ENCODE data around the gene KISS1R. TPM values are rescaled to one million over a fixed set of nuclear protein-coding genes. Genes with fewer than 3 reads are reported as not detected.

Gene KISS1R
- total RNA-seq, 1 donor from 2014 or later, result 6.1 TPM

GRCh38 chr19:870314-870713 is 46.8 kb upstream of the KISS1R start:
- H3K36me3 Mint-ChIP-seq (ENCODE audit: insufficient read depth), result peaks cover 15% of the 10 kb centered on the region
- no peaks in the 10 kb centered on the region for H3K9me3 Mint-ChIP-seq (ENCODE audit: low read depth)
- no peaks in the 10 kb centered on the region for H3K27me3 Mint-ChIP-seq
- DNase-seq (ENCODE audit: low spot score, unreplicated experiment), result no peak
- no peak overlapping the region for H3K27ac Mint-ChIP-seq
- TF ChIP-seq, protein P1, sequence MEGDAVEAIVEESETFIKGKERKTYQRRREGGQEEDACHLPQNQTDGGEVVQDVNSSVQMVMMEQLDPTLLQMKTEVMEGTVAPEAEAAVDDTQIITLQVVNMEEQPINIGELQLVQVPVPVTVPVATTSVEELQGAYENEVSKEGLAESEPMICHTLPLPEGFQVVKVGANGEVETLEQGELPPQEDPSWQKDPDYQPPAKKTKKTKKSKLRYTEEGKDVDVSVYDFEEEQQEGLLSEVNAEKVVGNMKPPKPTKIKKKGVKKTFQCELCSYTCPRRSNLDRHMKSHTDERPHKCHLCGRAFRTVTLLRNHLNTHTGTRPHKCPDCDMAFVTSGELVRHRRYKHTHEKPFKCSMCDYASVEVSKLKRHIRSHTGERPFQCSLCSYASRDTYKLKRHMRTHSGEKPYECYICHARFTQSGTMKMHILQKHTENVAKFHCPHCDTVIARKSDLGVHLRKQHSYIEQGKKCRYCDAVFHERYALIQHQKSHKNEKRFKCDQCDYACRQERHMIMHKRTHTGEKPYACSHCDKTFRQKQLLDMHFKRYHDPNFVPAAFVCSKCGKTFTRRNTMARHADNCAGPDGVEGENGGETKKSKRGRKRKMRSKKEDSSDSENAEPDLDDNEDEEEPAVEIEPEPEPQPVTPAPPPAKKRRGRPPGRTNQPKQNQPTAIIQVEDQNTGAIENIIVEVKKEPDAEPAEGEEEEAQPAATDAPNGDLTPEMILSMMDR (IDR thresholded peaks at IDR 0.05; ENCODE audit: unreplicated experiment), result no peak
- peaks cover 1% of the 10 kb centered on the region for H3K4me1 Mint-ChIP-seq (ENCODE audit: low read depth)
- no peak overlapping the region for H3K4me3 Mint-ChIP-seq (ENCODE audit: low read depth)

DNA sequence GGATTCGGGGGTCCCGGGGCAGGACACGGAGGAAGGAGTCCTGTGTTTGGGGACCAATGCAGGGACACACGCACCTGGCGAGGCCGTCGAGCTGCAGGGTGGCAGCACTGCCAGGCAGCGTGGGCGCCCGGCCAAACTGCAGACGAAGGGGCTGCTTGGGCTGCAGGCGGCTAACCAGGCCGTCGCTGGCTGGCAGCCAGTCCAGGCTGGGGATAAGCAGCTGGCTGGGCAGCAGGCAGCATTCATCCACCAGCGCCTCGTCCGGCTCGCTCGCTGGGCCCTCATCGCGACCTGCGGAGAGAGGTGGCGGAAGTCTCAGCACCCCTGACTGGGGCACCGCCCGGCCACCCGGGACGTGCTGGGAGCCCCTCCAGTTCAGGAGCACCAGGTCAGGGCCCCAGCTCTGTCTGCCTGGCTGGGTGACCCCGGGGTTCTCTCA is 46.2 kb upstream of the KISS1R start:
- Mint-ChIP-seq H3K27ac (no peak overlapping the region), H3K4me3 (ENCODE audit: low read depth) (no peak overlapping the region), H3K4me1 (ENCODE audit: low read depth) (peaks cover 1% of the 10 kb centered on the region), H3K27me3 (no peaks in the 10 kb centered on the region), H3K9me3 (ENCODE audit: low read depth) (no peaks in the 10 kb centered on the region), H3K36me3 (ENCODE audit: insufficient read depth) (peaks cover 14% of the 10 kb centered on the region)
- DNase-seq (ENCODE audit: low spot score, unreplicated experiment), result no peak
- TF ChIP-seq, protein P1 (IDR thresholded peaks at IDR 0.05; ENCODE audit: unreplicated experiment), result no peak

DNA sequence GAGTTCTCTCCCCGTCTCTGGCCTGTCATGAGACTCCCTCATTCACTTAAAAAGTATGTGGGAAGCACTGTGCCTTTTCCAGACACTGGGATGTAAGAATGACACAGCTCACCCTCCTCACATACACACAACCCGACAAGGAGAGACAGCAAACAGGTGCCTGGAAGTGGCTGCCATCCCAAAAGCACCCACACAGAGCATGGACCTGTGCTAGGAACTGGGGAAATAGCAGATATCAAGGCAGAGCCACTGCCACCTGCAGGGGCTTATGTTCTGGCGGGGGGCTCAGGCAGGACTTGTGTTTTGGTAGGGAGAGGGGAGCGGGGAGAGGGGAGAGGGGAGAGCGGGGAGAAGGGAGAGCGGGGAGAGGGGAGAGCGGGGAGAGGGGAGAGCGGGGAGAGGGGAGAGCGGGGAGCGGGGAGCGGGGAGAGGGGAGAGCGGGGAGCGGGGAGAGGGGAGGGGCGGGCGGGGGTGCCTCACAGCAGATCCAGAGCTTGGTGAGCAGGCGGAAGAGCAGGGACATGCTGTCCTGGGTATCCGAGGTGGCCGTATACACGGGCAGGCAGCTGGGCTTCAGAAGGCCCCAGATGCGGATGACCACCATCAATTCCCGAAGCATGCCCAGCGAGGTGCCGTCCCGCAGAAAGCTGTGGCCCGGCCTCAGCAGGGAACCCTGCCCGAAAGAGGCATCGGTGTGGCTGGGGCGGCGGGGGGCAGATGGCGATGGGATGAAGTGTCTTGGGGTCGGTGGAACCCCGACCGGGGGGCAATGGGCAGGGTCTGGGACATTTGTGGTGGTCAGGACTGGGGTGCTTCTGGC is 45.5 kb upstream of the KISS1R start:
- peaks cover 15% of the 10 kb centered on the region for H3K36me3 Mint-ChIP-seq (ENCODE audit: insufficient read depth)
- DNase-seq (ENCODE audit: low spot score, unreplicated experiment), result no peak

DNA sequence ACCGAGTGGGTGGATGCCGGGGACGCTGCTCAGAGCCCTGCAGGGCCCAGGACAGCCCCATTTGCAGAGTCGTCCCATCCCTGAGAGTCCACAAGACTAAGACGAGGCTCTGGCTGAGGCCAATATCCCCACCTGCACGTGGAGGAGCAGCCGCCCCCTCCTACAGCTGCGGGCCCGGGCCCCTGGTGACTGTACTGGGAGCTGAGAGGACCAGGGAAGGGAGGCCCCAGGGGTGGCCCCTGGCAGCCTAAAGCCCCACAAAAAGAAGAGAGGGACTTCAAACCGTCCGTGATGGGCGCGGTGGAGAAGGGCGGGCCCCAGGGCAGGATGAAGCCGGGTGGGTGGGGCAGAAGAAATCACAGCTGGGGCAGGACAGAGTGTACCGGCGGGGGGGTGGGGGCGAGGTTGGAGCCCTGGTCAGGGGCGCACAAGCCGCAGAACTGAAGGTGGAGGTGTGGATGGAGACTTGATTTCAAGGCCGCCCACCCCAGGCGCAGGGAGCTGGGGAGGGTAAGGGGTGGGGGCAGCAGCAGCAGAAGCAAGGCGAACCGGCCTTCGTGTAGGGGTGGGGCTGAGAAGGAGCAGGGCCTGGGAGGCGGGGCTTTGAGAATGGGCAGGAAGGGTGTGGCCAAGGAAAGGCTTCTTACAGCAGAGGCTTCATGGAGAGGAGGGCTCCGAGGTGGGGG is 44.7 kb upstream of the KISS1R start:
- no peak overlapping the region for H3K4me3 Mint-ChIP-seq (ENCODE audit: low read depth)
- no peaks in the 10 kb centered on the region for H3K9me3 Mint-ChIP-seq (ENCODE audit: low read depth)
- peaks cover 14% of the 10 kb centered on the region for H3K36me3 Mint-ChIP-seq (ENCODE audit: insufficient read depth)
- H3K27me3 Mint-ChIP-seq, result no peaks in the 10 kb centered on the region
- peak overlapping the region; percentile 41 for H3K27ac Mint-ChIP-seq
- peaks cover 1% of the 10 kb centered on the region for H3K4me1 Mint-ChIP-seq (ENCODE audit: low read depth)
- TF ChIP-seq, protein P1 (IDR thresholded peaks at IDR 0.05; ENCODE audit: unreplicated experiment), result no peak
- DNase-seq (ENCODE audit: low spot score, unreplicated experiment), result no peak

More for the DNA sequence above, 45.5 kb upstream of the KISS1R start:
- TF ChIP-seq, protein P1 (IDR thresholded peaks at IDR 0.05; ENCODE audit: unreplicated experiment), result no peak
- Mint-ChIP-seq H3K9me3 (ENCODE audit: low read depth) (no peaks in the 10 kb centered on the region), H3K4me3 (ENCODE audit: low read depth) (no peak overlapping the region), H3K27ac (peak overlapping the region; percentile 77), H3K27me3 (no peaks in the 10 kb centered on the region), H3K4me1 (ENCODE audit: low read depth) (peaks cover 1% of the 10 kb centered on the region)

- TF ChIP-seq, protein P1 (IDR thresholded peaks at IDR 0.05; ENCODE audit: unreplicated experiment), result no peak
- no peak overlapping the region for H3K4me3 Mint-ChIP-seq (ENCODE audit: low read depth)
- H3K4me1 Mint-ChIP-seq (ENCODE audit: low read depth), result peaks cover 1% of the 10 kb centered on the region
- peaks cover 12% of the 10 kb centered on the region for H3K36me3 Mint-ChIP-seq (ENCODE audit: insufficient read depth)
- H3K27ac Mint-ChIP-seq, result no peak overlapping the region
- no peaks in the 10 kb centered on the region for H3K9me3 Mint-ChIP-seq (ENCODE audit: low read depth)
- DNase-seq (ENCODE audit: low spot score, unreplicated experiment), result no peak
- no peaks in the 10 kb centered on the region for H3K27me3 Mint-ChIP-seq
Observed at GRCh38 chr19:873084-873483, 44.0 kb upstream of the KISS1R start.

All from progenitor cell of endocrine pancreas (in vitro differentiated cells).